Keratinocyte (primary cell): Measurements from ENCODE around the gene KDM5C. TPM values are rescaled to one million over a fixed set of nuclear protein-coding genes. Genes with fewer than 3 reads are reported as not detected.
"Not testable (repeated sequence)": the region's sequence is repeated elsewhere in the genome, so short reads cannot be mapped to it uniquely, and the experiment has no call there.

Experiments used
- DNase-seq: peaks from one replicate; pipeline ENCODE4 v3.0.0-alpha.2; 2011; ENCODE audit warnings: low read depth, missing footprints, low spot score
- FAIRE-seq: peaks from 2 replicates; lab custom pipeline; 2011; peaks lifted over from hg19 to GRCh38; lab: Jason Lieb, UNC
- H2AFZ ChIP-seq: 2 replicates; pipeline ENCODE4 v1.6.0; 2012; ENCODE audit warnings: low read length, control low read depth, inconsistent platforms; ENCODE audit not compliant: control insufficient read depth
- H3K27ac ChIP-seq: 2 replicates; pipeline ENCODE4 v1.5.1; 2011; ENCODE audit warnings: low read length; ENCODE audit not compliant: control insufficient read depth, insufficient read depth
- H3K27me3 ChIP-seq: 3 replicates; pipeline ENCODE4 v1.6.0; 2011; ENCODE audit warnings: low read length; ENCODE audit not compliant: control insufficient read depth, insufficient read depth; ENCODE audit errors: extremely low read depth
- H3K36me3 ChIP-seq, 2 experiments: 2 replicates in 1 of 2; 3 replicates in 1 of 2; pipeline ENCODE4 v1.5.1; 2011; ENCODE audit warnings: low read length in 2 of 2, mild to moderate bottlenecking in 1 of 2; ENCODE audit not compliant: control insufficient read depth in 2 of 2, insufficient read depth in 2 of 2; ENCODE audit errors: extremely low read depth in 1 of 2
- H3K4me1 ChIP-seq: 3 replicates; pipeline ENCODE4 v1.5.1; 2011; ENCODE audit warnings: low read length; ENCODE audit not compliant: control insufficient read depth, insufficient read depth; ENCODE audit errors: extremely low read depth
- H3K4me2 ChIP-seq: 3 replicates; pipeline ENCODE4 v1.6.0; 2011; ENCODE audit warnings: low read depth, low read length; ENCODE audit not compliant: control insufficient read depth, insufficient read depth; ENCODE audit errors: extremely low read depth
- H3K4me3 ChIP-seq, 3 experiments: fragments of 200-600 bp in 1 of 3; sonication (generic) in 1 of 3; 2 replicates in 2 of 3; 3 replicates in 1 of 3; pipeline ENCODE4 v1.5.1; 2011 to 2016; ENCODE audit warnings: low read length in 3 of 3, mild to moderate bottlenecking in 3 of 3, control low read depth in 2 of 3, inconsistent platforms in 1 of 3, low read depth in 1 of 3, mixed read lengths in 1 of 3, mixed run types in 1 of 3, moderate library complexity in 1 of 3; ENCODE audit not compliant: control insufficient read depth in 2 of 3, insufficient read depth in 2 of 3; ENCODE audit errors: extremely low read depth in 1 of 3
- H3K79me2 ChIP-seq: 2 replicates; pipeline ENCODE4 v1.6.0; 2012; ENCODE audit warnings: low read length; ENCODE audit not compliant: control insufficient read depth, insufficient read depth
- H3K9ac ChIP-seq: 3 replicates; pipeline ENCODE4 v1.6.0; 2011; ENCODE audit warnings: low read length; ENCODE audit not compliant: control insufficient read depth, insufficient read depth; ENCODE audit errors: extremely low read depth
- H3K9me1 ChIP-seq: 3 replicates; pipeline ENCODE4 v1.6.0; 2011; ENCODE audit warnings: low read length; ENCODE audit not compliant: control insufficient read depth, insufficient read depth; ENCODE audit errors: extremely low read depth
- H3K9me3 ChIP-seq: 2 replicates; pipeline ENCODE4 v1.5.1; 2012; ENCODE audit warnings: low read depth, low read length; ENCODE audit not compliant: control insufficient read depth
- H4K20me1 ChIP-seq: 3 replicates; pipeline ENCODE4 v1.6.0; 2011; ENCODE audit warnings: low read length; ENCODE audit not compliant: control insufficient read depth, insufficient read depth; ENCODE audit errors: extremely low read depth
- CTCF ChIP-seq, 3 experiments: IDR thresholded peaks in 1 of 3; conservative IDR thresholded peaks in 1 of 3; optimal IDR thresholded peaks in 1 of 3; 2 replicates in 2 of 3; 3 replicates in 1 of 3; pipeline versions ENCODE3 to v1.5.1; 2011; ENCODE audit warnings: low read length in 3 of 3, mild to moderate bottlenecking in 3 of 3, moderate library complexity in 2 of 3, control low read depth in 1 of 3, inconsistent platforms in 1 of 3; ENCODE audit not compliant: insufficient read depth in 2 of 3; ENCODE audit errors: extremely low read depth in 1 of 3
- EZH2 ChIP-seq: IDR thresholded peaks from one replicate; pipeline ENCODE4 v1.6.1; 2012; ENCODE audit warnings: inconsistent platforms, mild to moderate bottlenecking, low read length, moderate library complexity
- dilution Hi-C: fragments of 300-500 bp; cut with MboI; formaldehyde crosslinking; loops from one replicate; pipeline ENCODE4 v1.7.0; 2020; ENCODE audit warnings: low sequenced_read_pairs; ENCODE audit not compliant: extremely low pct_ligation_motif_present
- polyA plus RNA-seq, 5 experiments: library from polyadenylated mRNA; depleted of rRNA in 3 of 5; stranded (reverse) in 3 of 5; stranded (forward) in 1 of 5; unstranded in 1 of 5; fragments of >200 nt; gene quantifications; 1 replicate in 1 of 5; 2 replicates in 3 of 5; 3 replicates in 1 of 5; pipeline versions ENCODE4 v1.2.1 to v1.2.3, GENCODE V29; 2011 to 2012; ENCODE audit warnings: missing spikeins in 2 of 5, low read depth in 1 of 5, low replicate concordance in 1 of 5

Gene KDM5C
- polyA plus RNA-seq, 1 donor (not counting 4 experiments of a cell fraction or from before 2014, with no cell fraction given): 46.0 TPM

- no peak for FAIRE-seq
- H3K9me3 ChIP-seq: no peaks in the 10 kb centered on the region
- H3K27me3 ChIP-seq: no peaks in the 10 kb centered on the region
- no peaks in the 10 kb centered on the region for H3K9me1 ChIP-seq
- TF ChIP-seq CTCF (optimal IDR thresholded peaks at IDR 0.05 in 1 of 3, IDR thresholded peaks at IDR 0.05 in 1 of 3, conservative IDR thresholded peaks at IDR 0.05 in 1 of 3; ENCODE audit: extremely low read depth in 1 of 3, insufficient read depth in 2 of 3, low read length in 3 of 3): no peak
- no peak for TF ChIP-seq EZH2
- H3K4me3 ChIP-seq: no peak overlapping the region
- H3K27ac ChIP-seq: no peak overlapping the region
- no peak for DNase-seq
- no peaks in the 10 kb centered on the region for H4K20me1 ChIP-seq
- no peak overlapping the region for H3K4me2 ChIP-seq
- H2AFZ ChIP-seq: no peak overlapping the region
- H3K9ac ChIP-seq: no peak overlapping the region
- no peaks in the 10 kb centered on the region for H3K79me2 ChIP-seq
- no peaks in the 10 kb centered on the region for H3K4me1 ChIP-seq
- no peaks in the 10 kb centered on the region for H3K36me3 ChIP-seq
- dilution Hi-C loops: no loop called here
These were observed 58.9 kb downstream of the KDM5C start for GRCh38 chrX:53166103-53166502.

GRCh38 chrX:53164566-53164965 lies 60.4 kb downstream of the KDM5C start:
- dilution Hi-C loops: not testable (repeated sequence)

GRCh38 chrX:53163436-53163835 lies 61.6 kb downstream of the KDM5C start:
- Histone ChIP-seq H3K36me3 (no peaks in the 10 kb centered on the region), H3K9ac (no peak overlapping the region), H3K4me2 (no peak overlapping the region), H3K9me3 (no peaks in the 10 kb centered on the region), H2AFZ (no peak overlapping the region), H3K27ac (no peak overlapping the region), H4K20me1 (no peaks in the 10 kb centered on the region), H3K4me1 (peaks cover 4% of the 10 kb centered on the region), H3K9me1 (no peaks in the 10 kb centered on the region), H3K4me3 (no peak overlapping the region), H3K27me3 (peaks cover 6% of the 10 kb centered on the region), H3K79me2 (no peaks in the 10 kb centered on the region)
- DNase-seq: no peak
- no peak for FAIRE-seq
- dilution Hi-C loops: no loop called here
- no peak for TF ChIP-seq EZH2

More at GRCh38 chrX:53164566-53164965, 60.4 kb downstream of the KDM5C start:
- FAIRE-seq, H3K27ac ChIP-seq, H3K9ac ChIP-seq, H3K9me3 ChIP-seq, H3K36me3 ChIP-seq, H3K79me2 ChIP-seq, H3K9me1 ChIP-seq, H3K4me1 ChIP-seq, H3K4me2 ChIP-seq, DNase-seq, H4K20me1 ChIP-seq, H3K27me3 ChIP-seq, H3K4me3 ChIP-seq, H2AFZ ChIP-seq: not testable (repeated sequence)
